B cell (primary cell): ENCODE measurements around the gene CISH. TPM values are rescaled to one million over a fixed set of nuclear protein-coding genes. Genes with fewer than 3 reads are reported as not detected.
A peak's percentile ranks its signal among the peaks of the same experiment; 100 is the strongest.

Experiments
- ATAC-seq: fragments of 200-7000 bp; cut with Tn5 transposase; one replicate; pipeline ENCODE4 v1.10.0; 2021; ENCODE audit warnings: low read depth, mild to moderate bottlenecking, moderate number of reproducible peaks, moderate library complexity
- CTCF ChIA-PET: fragments of 350-600 bp; sonication (Branson Sonifier 250); formaldehyde crosslinking; loops from one replicate; lab custom pipeline; 2021; ENCODE audit warnings: antibody characterized with exemption, inconsistent platforms; lab: Charles Lee
- POLR2A ChIA-PET: fragments of 350-600 bp; sonication (Branson Sonifier 250); formaldehyde crosslinking; loops from one replicate; lab custom pipeline; 2021; ENCODE audit warnings: antibody characterized with exemption; lab: Charles Lee
- DNase-seq: peaks from one replicate; pipeline ENCODE4 v3.0.0; 2013
- H2AFZ ChIP-seq: 2 replicates; pipeline ENCODE4 v1.6.1; 2012; ENCODE audit warnings: mild to moderate bottlenecking, low read depth, low read length; ENCODE audit not compliant: insufficient read depth, poor library complexity, severe bottlenecking
- H3K27ac ChIP-seq, 2 donors: 1 replicate in 1 of 2; 2 replicates in 1 of 2; pipeline ENCODE4 v1.5.1; 2012 to 2013; ENCODE audit warnings: low read length in 2 of 2, mild to moderate bottlenecking in 2 of 2, moderate library complexity in 1 of 2
- H3K27me3 ChIP-seq, 4 experiments: fragments of 200-600 bp in 1 of 4; sonication (generic) in 1 of 4; replicated peaks in 1 of 4; 1 replicate in 2 of 4; 2 replicates in 2 of 4; pipeline versions ENCODE4 v1.6.1 to v1.7.0; 2013 to 2016; ENCODE audit warnings: low read length in 3 of 4, mild to moderate bottlenecking in 2 of 4, mixed read lengths in 1 of 4, moderate library complexity in 1 of 4; ENCODE audit not compliant: insufficient read depth in 4 of 4, control insufficient read depth in 3 of 4; ENCODE audit errors: control extremely low read depth in 1 of 4
- H3K36me3 ChIP-seq, 2 experiments: replicated peaks in 1 of 2; 1 replicate in 1 of 2; 2 replicates in 1 of 2; pipeline versions ENCODE4 v1.6.1 to v1.7.1; 2013; ENCODE audit warnings: low read length in 1 of 2; ENCODE audit not compliant: insufficient read depth in 2 of 2, control insufficient read depth in 1 of 2; ENCODE audit errors: control extremely low read depth in 1 of 2, extremely low read depth in 1 of 2
- H3K4me1 ChIP-seq, 2 donors: fragments of 200-600 bp in 1 of 2; sonication (generic) in 1 of 2; 1 replicate in 1 of 2; 2 replicates in 1 of 2; pipeline versions ENCODE4 v1.5.1 to v1.6.1; 2013 to 2017; ENCODE audit warnings: low read length in 2 of 2; ENCODE audit not compliant: control insufficient read depth in 2 of 2, insufficient read depth in 2 of 2
- H3K4me2 ChIP-seq: replicated peaks from 2 replicates; pipeline ENCODE3; 2012; ENCODE audit warnings: mild to moderate bottlenecking, low read depth, low read length; ENCODE audit not compliant: poor library complexity, severe bottlenecking
- H3K4me3 ChIP-seq, 5 experiments: fragments of 200-600 bp in 1 of 5; sonication (generic) in 1 of 5; 1 replicate in 3 of 5; 2 replicates in 2 of 5; pipeline versions ENCODE4 v1.5.1 to v1.7.0; 2011 to 2016; ENCODE audit warnings: low read length in 4 of 5, mild to moderate bottlenecking in 4 of 5, low read depth in 2 of 5, control low read depth in 1 of 5, moderate library complexity in 1 of 5; ENCODE audit not compliant: insufficient read depth in 1 of 5; ENCODE audit errors: control extremely low read depth in 1 of 5, extremely low read depth in 1 of 5
- H3K79me2 ChIP-seq: fragments of 200-600 bp; sonication (generic); one replicate; pipeline ENCODE4 v1.6.0; 2016; ENCODE audit warnings: low read length; ENCODE audit not compliant: control insufficient read depth, insufficient read depth
- H3K9ac ChIP-seq: fragments of 200-600 bp; sonication (generic); 2 replicates; pipeline ENCODE4 v1.6.1; 2017; ENCODE audit warnings: mild to moderate bottlenecking, low read length, moderate library complexity
- H3K9me3 ChIP-seq, 3 donors: one replicate each; pipeline versions ENCODE4 v1.6.1 to v1.7.1; 2013; ENCODE audit warnings: low read length in 2 of 3; ENCODE audit not compliant: control insufficient read depth in 2 of 3, insufficient read depth in 1 of 3; ENCODE audit errors: control extremely low read depth in 1 of 3
- H4K20me1 ChIP-seq: 2 replicates; pipeline ENCODE4 v1.6.0; 2012; ENCODE audit warnings: mild to moderate bottlenecking, low read length; ENCODE audit not compliant: insufficient read depth, control insufficient read depth, poor library complexity, severe bottlenecking
- H3K27ac Mint-ChIP-seq: one replicate; pipeline ENCODE4 v1.8.0; 2021; ENCODE audit warnings: mixed read lengths
- H3K27me3 Mint-ChIP-seq: one replicate; pipeline ENCODE4 v1.8.0; 2021; ENCODE audit warnings: mixed read lengths
- H3K4me1 Mint-ChIP-seq: one replicate; pipeline ENCODE4 v1.8.0; 2021; ENCODE audit warnings: mixed read lengths
- H3K4me3 Mint-ChIP-seq: one replicate; pipeline ENCODE4 v1.8.0; 2021; ENCODE audit warnings: mixed read lengths
- H3K9me3 Mint-ChIP-seq: one replicate; pipeline ENCODE4 v1.8.0; 2022; ENCODE audit warnings: mixed read lengths; ENCODE audit not compliant: insufficient read depth
- CTCF ChIP-seq: fragments of 200-600 bp; IDR thresholded peaks from one replicate; pipeline ENCODE4 v1.8.0; 2022; ENCODE audit warnings: antibody characterized with exemption, mild to moderate bottlenecking
- EZH2 ChIP-seq: IDR thresholded peaks from 2 replicates; pipeline ENCODE4 v1.6.1; 2012; ENCODE audit warnings: borderline replicate concordance, low read depth, mild to moderate bottlenecking, moderate library complexity, low read length; ENCODE audit not compliant: insufficient read depth, poor library complexity, severe bottlenecking
- WGBS: methylation state at CpG from one replicate; pipeline ENCODE4 v1.1.5; 2013; ENCODE audit warnings: missing lambda C conversion rate; ENCODE audit not compliant: insufficient coverage; 5-methylcytosine and 5-hydroxymethylcytosine counted together
- intact Hi-C: fragments of 100-400 bp; cut with micrococcal nuclease; formaldehyde crosslinking; loops from one replicate; pipeline ENCODE4 v1.10.0; 2022
- polyA plus RNA-seq: library from polyadenylated mRNA; depleted of rRNA; stranded (reverse); fragments of >200 nt; gene quantifications from 2 replicates; pipeline ENCODE4 v1.2.3, GENCODE V29; 2012
- total RNA-seq, 2 donors: library from RNA; stranded (reverse); fragments of 120-200 nt in 1 of 2; gene quantifications; 1 replicate in 1 of 2; 2 replicates in 1 of 2; pipeline versions ENCODE4 v1.2.3 to v1.2.4, GENCODE V29; 2013 to 2022

CISH gene
- total and polyA plus RNA-seq, 2 donors (not counting 1 experiment from before 2014, with no cell fraction given) = 2.3 to 3.5 TPM

GRCh38 chr3:50610992-50611463 is 546 bp downstream of the CISH start:
- H3K9me3 Mint-ChIP-seq = no peaks in the 10 kb centered on the region
- Histone ChIP-seq H3K27ac (peak overlapping the region; percentile 11 to 65), H3K4me1 (peaks cover 24 to 35% of the 10 kb centered on the region in 2 donors), H3K79me2 (peaks cover 26% of the 10 kb centered on the region), H3K9me3 (no peaks in the 10 kb centered on the region), H4K20me1 (no peaks in the 10 kb centered on the region), H3K9ac (peak overlapping the region; percentile 77), H3K27me3 (no peaks in the 10 kb centered on the region), H3K36me3 (peaks cover 0 to 4% of the 10 kb centered on the region in 2 experiments), H3K4me3 (peak overlapping the region in 4 of 5 experiments; percentile 67 to 86 (median 78)), H2AFZ (peak overlapping the region; percentile 83), H3K4me2 (peak overlapping the region; percentile 89)
- DNase-seq (no peak), ATAC-seq (no peak)
- intact Hi-C loops = loop anchor here (5.0 to 10.0 kb wide), 3 partner anchors 174 to 1184 kb away; partner anchors contain the start of gene ZMYND10
- CTCF ChIA-PET = interaction anchor here (1.0 to 17.6 kb wide), 12 partner anchors 11 to 1059 kb away, joined by 3 to 541 read pairs (median 6); partner anchors contain the start of genes C3orf18, HEMK1 and MANF
- TF ChIP-seq EZH2 = no peak
- TF ChIP-seq CTCF = no peak
- peak overlapping the region; percentile 80 for H3K27ac Mint-ChIP-seq
- peaks cover 38% of the 10 kb centered on the region for H3K4me1 Mint-ChIP-seq
- no peaks in the 10 kb centered on the region for H3K27me3 Mint-ChIP-seq
- whole genome bisulfite sequencing = 4% methylated on average over 10 of the region's 10 CpGs
- POLR2A ChIA-PET = interaction anchor here (1.2 to 2.8 kb wide), 4 partner anchors 10 to 44 kb away, joined by 8 to 38 read pairs (median 14); partner anchors contain the start of genes C3orf18 and HEMK1
- H3K4me3 Mint-ChIP-seq = peak overlapping the region; percentile 90
